ENCODE measurements around the gene EPHB1.

GRCh38 chr3:135163701-135164100 lies 368.6 kb downstream of the EPHB1 start:
- TF ChIP-seq CTCF (IDR thresholded peaks at IDR 0.05) (no peak), POLR2AphosphoS5 (IDR thresholded peaks at IDR 0.05; ENCODE audit: low read depth, low read length) (no peak), ELF1 (IDR thresholded peaks at IDR 0.05) (no peak), NRF1 (IDR thresholded peaks at IDR 0.05; ENCODE audit: low read depth, low read length) (no peak), PBX3 (IDR thresholded peaks at IDR 0.05) (no peak), TAF1 (IDR thresholded peaks at IDR 0.05; ENCODE audit: borderline replicate concordance, low read depth, low read length) (no peak), GABPA (IDR thresholded peaks at IDR 0.05; ENCODE audit: low read depth) (no peak), EZH2phosphoT487 (IDR thresholded peaks at IDR 0.05; ENCODE audit: borderline replicate concordance, low read depth) (no peak), EP300 (IDR thresholded peaks at IDR 0.05; ENCODE audit: borderline replicate concordance in 1 of 2, low read depth in 1 of 2, low read length in 1 of 2) (no peak), MXI1 (IDR thresholded peaks at IDR 0.05; ENCODE audit: low read depth, low read length) (no peak), RXRA (IDR thresholded peaks at IDR 0.05; ENCODE audit: borderline replicate concordance, low read depth) (no peak)
